ENCODE measurements around the gene PRR16. TPM values are rescaled to one million over a fixed set of nuclear protein-coding genes. Genes with fewer than 3 reads are reported as not detected.

The PRR16 gene
- total RNA-seq, 1 donor from 2014 or later, result 28.7 TPM

DNA sequence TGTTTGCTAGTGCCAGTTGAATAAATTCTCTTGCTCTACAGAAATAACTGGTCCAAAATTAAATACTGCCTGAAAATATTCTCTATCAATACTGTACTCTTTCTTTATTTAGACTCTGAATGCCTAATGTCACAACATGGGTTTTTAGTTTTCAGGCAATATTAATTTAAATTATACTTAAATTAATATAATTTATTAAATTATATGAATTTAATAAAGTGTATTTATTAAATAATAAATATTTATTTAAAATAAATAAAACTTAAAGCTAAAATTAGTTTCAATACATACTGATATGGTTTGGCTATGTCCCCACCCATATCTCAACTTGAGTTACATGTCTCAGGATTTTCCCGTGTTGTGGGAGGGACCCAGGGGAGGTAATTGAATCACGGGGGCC, 146.0 kb downstream of the PRR16 start:
- intact Hi-C loops (cut with DNase I), result no loop called here

DNA sequence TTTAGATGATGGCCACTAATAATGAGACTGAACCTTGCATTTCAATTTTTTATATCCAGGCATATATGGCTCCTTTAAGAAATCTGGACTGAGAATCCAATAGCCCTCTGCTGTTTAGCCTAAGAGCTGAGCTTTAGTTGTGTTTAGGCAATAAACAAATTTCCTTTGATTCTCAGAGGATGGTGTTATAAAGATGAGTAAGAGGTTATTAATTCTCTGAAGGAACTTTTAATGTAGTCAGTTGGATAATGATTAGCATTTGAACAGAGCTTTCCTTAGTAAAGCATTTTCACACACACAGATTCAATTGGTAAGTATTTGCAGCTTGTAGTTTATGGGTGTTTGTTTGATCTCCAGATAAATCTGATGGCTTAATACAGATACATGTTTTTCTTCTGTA, 149.6 kb downstream of the PRR16 start:
- no peaks in the 10 kb centered on the region for H3K36me3 ChIP-seq
- TF ChIP-seq, protein P1, sequence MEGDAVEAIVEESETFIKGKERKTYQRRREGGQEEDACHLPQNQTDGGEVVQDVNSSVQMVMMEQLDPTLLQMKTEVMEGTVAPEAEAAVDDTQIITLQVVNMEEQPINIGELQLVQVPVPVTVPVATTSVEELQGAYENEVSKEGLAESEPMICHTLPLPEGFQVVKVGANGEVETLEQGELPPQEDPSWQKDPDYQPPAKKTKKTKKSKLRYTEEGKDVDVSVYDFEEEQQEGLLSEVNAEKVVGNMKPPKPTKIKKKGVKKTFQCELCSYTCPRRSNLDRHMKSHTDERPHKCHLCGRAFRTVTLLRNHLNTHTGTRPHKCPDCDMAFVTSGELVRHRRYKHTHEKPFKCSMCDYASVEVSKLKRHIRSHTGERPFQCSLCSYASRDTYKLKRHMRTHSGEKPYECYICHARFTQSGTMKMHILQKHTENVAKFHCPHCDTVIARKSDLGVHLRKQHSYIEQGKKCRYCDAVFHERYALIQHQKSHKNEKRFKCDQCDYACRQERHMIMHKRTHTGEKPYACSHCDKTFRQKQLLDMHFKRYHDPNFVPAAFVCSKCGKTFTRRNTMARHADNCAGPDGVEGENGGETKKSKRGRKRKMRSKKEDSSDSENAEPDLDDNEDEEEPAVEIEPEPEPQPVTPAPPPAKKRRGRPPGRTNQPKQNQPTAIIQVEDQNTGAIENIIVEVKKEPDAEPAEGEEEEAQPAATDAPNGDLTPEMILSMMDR (IDR thresholded peaks at IDR 0.05), result no peak
- peak overlapping the region in 1 of 2 donors; percentile 43 for H3K27ac ChIP-seq
- no peaks in the 10 kb centered on the region for H3K27me3 ChIP-seq
- H3K4me3 ChIP-seq, result no peak overlapping the region
- no peak for DNase-seq (ENCODE audit: low spot score in 2 of 2)
- H3K9me3 ChIP-seq, result no peaks in the 10 kb centered on the region
- intact Hi-C loops (cut with DNase I), result no loop called here
- peaks cover 4 to 30% of the 10 kb centered on the region in 2 donors for H3K4me1 ChIP-seq

More for the DNA sequence above, 146.0 kb downstream of the PRR16 start:
- Histone ChIP-seq H3K27ac (no peak overlapping the region), H3K4me1 (peaks cover 0 to 19% of the 10 kb centered on the region in 2 donors), H3K9me3 (no peaks in the 10 kb centered on the region), H3K36me3 (no peaks in the 10 kb centered on the region), H3K4me3 (no peak overlapping the region), H3K27me3 (no peaks in the 10 kb centered on the region)
- TF ChIP-seq, protein P1 (IDR thresholded peaks at IDR 0.05), result no peak
- DNase-seq (ENCODE audit: low spot score in 2 of 2), result no peak

- H3K4me1 ChIP-seq, result peaks cover 4 to 29% of the 10 kb centered on the region in 2 donors
- peak overlapping the region in 1 of 2 donors; percentile 20 for H3K4me3 ChIP-seq
- TF ChIP-seq, protein P1 (IDR thresholded peaks at IDR 0.05), result no peak
- no peak for DNase-seq (ENCODE audit: low spot score in 2 of 2)
- H3K36me3 ChIP-seq, result no peaks in the 10 kb centered on the region
- intact Hi-C loops (cut with DNase I), result no loop called here
- no peaks in the 10 kb centered on the region for H3K9me3 ChIP-seq
- peak overlapping the region; percentile 43 to 47 for H3K27ac ChIP-seq
- no peaks in the 10 kb centered on the region for H3K27me3 ChIP-seq
Measured at GRCh38 chr5:120614531-120615180, 150.6 kb downstream of the PRR16 start.

GRCh38 chr5:120615967-120616645, 152.0 kb downstream of the PRR16 start:
- Histone ChIP-seq H3K4me1 (peaks cover 4 to 25% of the 10 kb centered on the region in 2 donors), H3K27ac (peak overlapping the region in 1 of 2 donors; percentile 24), H3K9me3 (no peaks in the 10 kb centered on the region), H3K4me3 (no peak overlapping the region), H3K36me3 (no peaks in the 10 kb centered on the region), H3K27me3 (no peaks in the 10 kb centered on the region)
- intact Hi-C loops (cut with DNase I), result no loop called here
- no peak for DNase-seq (ENCODE audit: low spot score in 2 of 2)
- TF ChIP-seq, protein P1 (IDR thresholded peaks at IDR 0.05), result no peak

- H3K4me3 ChIP-seq, result no peak overlapping the region
- intact Hi-C loops (cut with DNase I), result no loop called here
- no peaks in the 10 kb centered on the region for H3K9me3 ChIP-seq
- H3K4me1 ChIP-seq, result peaks cover 2 to 4% of the 10 kb centered on the region in 2 donors
- no peak for DNase-seq (ENCODE audit: low spot score in 2 of 2)
- no peak overlapping the region for H3K27ac ChIP-seq
- H3K36me3 ChIP-seq, result no peaks in the 10 kb centered on the region
- H3K27me3 ChIP-seq, result no peaks in the 10 kb centered on the region
- TF ChIP-seq, protein P1 (IDR thresholded peaks at IDR 0.05), result no peak
Measured at GRCh38 chr5:120621339-120621738, 157.2 kb downstream of the PRR16 start.

Measured in ascending aorta (tissue), 2 donors.